ENCODE measurements around the gene N4BP2L2. TPM values are rescaled to one million over a fixed set of nuclear protein-coding genes. Genes with fewer than 3 reads are reported as not detected.

The N4BP2L2 gene
- total RNA-seq, 2 experiments from 2014 or later = 171 TPM

DNA sequence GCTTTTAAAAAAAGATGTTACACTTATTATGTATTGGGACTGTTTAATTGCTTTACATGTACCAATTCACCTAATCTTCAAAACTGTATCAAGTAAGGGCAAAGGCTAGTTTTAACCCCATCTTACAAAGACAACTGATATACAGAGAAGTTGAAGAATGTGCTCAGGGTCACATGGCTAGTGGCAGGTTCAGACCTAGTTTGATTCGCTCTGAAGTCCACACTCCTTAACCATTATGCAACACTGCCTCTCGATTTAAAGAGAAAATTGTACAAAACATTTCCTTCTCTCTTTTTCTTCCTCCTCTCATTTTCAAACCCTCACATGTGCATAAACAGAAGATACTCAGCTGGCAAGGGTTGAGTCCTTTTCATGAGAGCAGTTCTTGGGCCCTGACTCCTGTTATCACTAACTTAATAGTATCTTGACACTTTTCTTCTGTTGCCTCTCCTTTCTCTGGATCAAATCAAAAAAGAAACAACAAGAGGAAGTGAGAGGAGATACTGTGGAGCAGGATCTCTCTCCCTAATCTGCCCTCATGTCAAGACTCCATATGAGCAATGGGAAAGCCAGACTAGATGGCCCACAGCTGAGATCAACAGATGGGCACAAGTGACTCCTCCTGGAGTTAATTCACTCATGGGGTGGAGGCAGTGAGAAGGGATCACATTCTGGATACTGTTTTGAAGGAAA lies 91.7 kb downstream of the N4BP2L2 start:
- ChIA-PET CTCF (no interaction called here), POLR2A (no interaction called here)
- peaks cover 0 to 4% of the 10 kb centered on the region in 2 experiments for H3K9me3 ChIP-seq (ENCODE audit: control insufficient read depth in 1 of 2, insufficient read depth in 1 of 2, low read length in 2 of 2)
- no peak for TF ChIP-seq CTCF (IDR thresholded peaks at IDR 0.05)
- Mint-ChIP-seq H3K4me1 (ENCODE audit: low read depth) (peaks cover 3% of the 10 kb centered on the region), H3K9me3 (no peaks in the 10 kb centered on the region), H3K4me3 (no peak overlapping the region), H3K27me3 (no peaks in the 10 kb centered on the region), H3K27ac (no peak overlapping the region), H3K36me3 (ENCODE audit: low read depth) (peaks cover 12% of the 10 kb centered on the region)
- no peak for DNase-seq
- ATAC-seq (ENCODE audit: poor library complexity) = no peak
- peaks cover 2% of the 10 kb centered on the region for H3K36me3 ChIP-seq (ENCODE audit: insufficient read depth, low read length)
- H3K27ac ChIP-seq (ENCODE audit: low read depth in 1 of 2, low read length in 2 of 2) = no peak overlapping the region
- H3K27me3 ChIP-seq (ENCODE audit: control insufficient read depth in 1 of 2, insufficient read depth in 2 of 2, low read length in 2 of 2) = no peaks in the 10 kb centered on the region
- H3K4me1 ChIP-seq (ENCODE audit: insufficient read depth, low read length) = no peaks in the 10 kb centered on the region
- no peak overlapping the region for H3K4me3 ChIP-seq (ENCODE audit: low read length)
- intact Hi-C loops (cut with DNase I, micrococcal nuclease) = loop anchor here (5.0 to 10.0 kb wide), 2 partner anchors 532 to 535 kb away; no protein-coding TSS in a partner anchor

- peaks cover 2% of the 10 kb centered on the region for H3K36me3 ChIP-seq (ENCODE audit: insufficient read depth, low read length)
- H3K27ac ChIP-seq (ENCODE audit: low read depth in 1 of 2, low read length in 2 of 2) = no peak overlapping the region
- no peak overlapping the region for H3K4me3 ChIP-seq (ENCODE audit: low read length)
- H3K9me3 ChIP-seq (ENCODE audit: control insufficient read depth in 1 of 2, insufficient read depth in 1 of 2, low read length in 2 of 2) = no peaks in the 10 kb centered on the region
- ATAC-seq (ENCODE audit: poor library complexity) = no peak
- no peaks in the 10 kb centered on the region for H3K9me3 Mint-ChIP-seq
- H3K4me1 Mint-ChIP-seq (ENCODE audit: low read depth) = peaks cover 3% of the 10 kb centered on the region
- CTCF ChIA-PET = no interaction called here
- H3K4me3 Mint-ChIP-seq = no peak overlapping the region
- no peak for TF ChIP-seq CTCF (IDR thresholded peaks at IDR 0.05)
- no peaks in the 10 kb centered on the region for H3K27me3 Mint-ChIP-seq
- POLR2A ChIA-PET = no interaction called here
- H3K27me3 ChIP-seq (ENCODE audit: control insufficient read depth in 1 of 2, insufficient read depth in 2 of 2, low read length in 2 of 2) = no peaks in the 10 kb centered on the region
- intact Hi-C loops (cut with DNase I, micrococcal nuclease) = loop anchor here (5.0 to 10.0 kb wide), 2 partner anchors 531 to 534 kb away; no protein-coding TSS in a partner anchor
- H3K36me3 Mint-ChIP-seq (ENCODE audit: low read depth) = peaks cover 10% of the 10 kb centered on the region
- DNase-seq = no peak
- no peaks in the 10 kb centered on the region for H3K4me1 ChIP-seq (ENCODE audit: insufficient read depth, low read length)
- H3K27ac Mint-ChIP-seq = no peak overlapping the region
Observed at GRCh38 chr13:32446220-32446619, 92.4 kb downstream of the N4BP2L2 start.

DNA sequence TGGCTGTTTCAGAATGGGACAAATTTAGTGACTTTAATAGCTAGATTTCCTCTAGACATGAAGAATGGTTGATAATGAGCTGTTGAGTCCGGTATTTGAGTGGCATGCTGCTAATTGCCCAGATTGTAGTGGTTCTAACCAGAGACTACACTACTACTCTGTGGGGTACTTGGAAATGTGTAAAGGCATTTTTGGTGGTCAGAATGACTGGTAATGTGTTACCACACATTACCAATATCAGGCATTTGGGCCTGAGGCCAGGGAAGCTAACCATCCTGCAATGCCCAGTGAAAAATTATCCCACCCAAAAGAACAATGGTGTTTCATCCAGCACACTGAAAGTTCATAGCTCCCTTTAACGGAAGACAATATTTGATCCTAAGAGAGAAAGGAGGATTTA lies 93.1 kb downstream of the N4BP2L2 start:
- peaks cover 5% of the 10 kb centered on the region for H3K36me3 Mint-ChIP-seq (ENCODE audit: low read depth)
- peaks cover 3% of the 10 kb centered on the region for H3K4me1 Mint-ChIP-seq (ENCODE audit: low read depth)
- DNase-seq = no peak
- H3K27me3 ChIP-seq (ENCODE audit: control insufficient read depth in 1 of 2, insufficient read depth in 2 of 2, low read length in 2 of 2) = no peaks in the 10 kb centered on the region
- no peaks in the 10 kb centered on the region for H3K9me3 ChIP-seq (ENCODE audit: control insufficient read depth in 1 of 2, insufficient read depth in 1 of 2, low read length in 2 of 2)
- H3K4me1 ChIP-seq (ENCODE audit: insufficient read depth, low read length) = no peaks in the 10 kb centered on the region
- ChIA-PET POLR2A (no interaction called here), CTCF (no interaction called here)
- TF ChIP-seq CTCF (IDR thresholded peaks at IDR 0.05) = no peak
- peaks cover 2% of the 10 kb centered on the region for H3K36me3 ChIP-seq (ENCODE audit: insufficient read depth, low read length)
- intact Hi-C loops (cut with DNase I, micrococcal nuclease) = loop anchor here (5.0 to 10.0 kb wide), 2 partner anchors 531 to 533 kb away; no protein-coding TSS in a partner anchor
- H3K9me3 Mint-ChIP-seq = no peaks in the 10 kb centered on the region
- no peak overlapping the region for H3K27ac Mint-ChIP-seq
- H3K4me3 ChIP-seq (ENCODE audit: low read length) = no peak overlapping the region
- ATAC-seq (ENCODE audit: poor library complexity) = no peak
- no peak overlapping the region for H3K4me3 Mint-ChIP-seq
- no peaks in the 10 kb centered on the region for H3K27me3 Mint-ChIP-seq
- no peak overlapping the region for H3K27ac ChIP-seq (ENCODE audit: low read depth in 1 of 2, low read length in 2 of 2)
